ENCODE measurements around the gene ANKFY1.

DNA sequence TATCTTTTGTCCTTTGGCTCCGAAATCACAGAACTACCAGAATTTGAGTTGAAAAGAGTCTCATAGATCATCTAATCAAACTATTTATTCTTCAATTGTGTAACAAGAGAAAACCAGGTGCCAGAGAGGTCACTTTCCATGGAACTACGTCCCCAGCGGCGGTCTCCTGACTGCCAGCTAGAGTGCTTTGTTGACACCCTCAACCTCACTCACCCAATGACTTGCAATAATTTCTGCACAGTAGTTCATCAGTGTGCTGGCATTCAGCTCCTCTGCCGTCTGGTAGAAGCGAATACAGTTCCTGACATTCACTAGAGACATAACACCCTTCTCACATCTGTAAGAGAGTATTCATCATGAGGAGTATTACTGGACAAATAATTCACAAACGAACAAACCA, 54.2 kb downstream of the ANKFY1 start:
- TF ChIP-seq EZH2 (IDR thresholded peaks at IDR 0.05; ENCODE audit: borderline replicate concordance, low read depth, low read length, severe bottlenecking) (no peak), CTCF (IDR thresholded peaks at IDR 0.05; ENCODE audit: borderline replicate concordance, extremely low read depth, low read length, poor library complexity, severe bottlenecking) (no peak)
